ENCODE measurements around the gene FOS. TPM values are rescaled to one million over a fixed set of nuclear protein-coding genes. Genes with fewer than 3 reads are reported as not detected.
A peak's percentile ranks its signal among the peaks of the same experiment; 100 is the strongest.

The FOS gene
- total and polyA plus RNA-seq, 2 of the 4 experiments (the other 2 are of a cell fraction) = 53.6 to 171 TPM

- Histone ChIP-seq H3K79me1 (ENCODE audit: low read depth in 1 of 2, low read length in 2 of 2) (peaks cover 0 to 4% of the 10 kb centered on the region in 2 experiments; a peak in 1 of 4 replicates), H3K14ac (replicated peaks; ENCODE audit: low read depth, low read length) (no peak overlapping the region), H3K18ac (ENCODE audit: low read depth, low read length) (no peak overlapping the region), H2BK120ac (ENCODE audit: low read depth, low read length) (no peak overlapping the region), H2AK5ac (ENCODE audit: low read depth, low read length) (no peak overlapping the region), H3K56ac (ENCODE audit: extremely low read depth, insufficient read depth, low read length) (no peak overlapping the region), H3K4me3 (ENCODE audit: insufficient read depth, low read depth, low read length) (no peak overlapping the region), H3K23ac (ENCODE audit: low read depth, low read length) (no peak overlapping the region), H3K27ac (ENCODE audit: insufficient read depth, low read length) (no peak overlapping the region), H2AK9ac (replicated peaks; ENCODE audit: low read depth, low read length, poor library complexity) (no peak overlapping the region), H4K91ac (ENCODE audit: insufficient read depth, low read depth, low read length) (no peak overlapping the region), H3K9me1 (ENCODE audit: insufficient read depth, low read length) (0 out of 2 replicates have a peak, but pooled peaks cover 8% of the 10 kb centered on the region), H2BK5ac (ENCODE audit: low read depth, low read length, poor library complexity, severe bottlenecking) (no peak overlapping the region), H3K36me3 (ENCODE audit: control insufficient read depth, insufficient read depth, low read length) (no peaks in the 10 kb centered on the region), H2BK20ac (ENCODE audit: low read depth, low read length) (no peak overlapping the region), H3K9me3 (ENCODE audit: control insufficient read depth, insufficient read depth, low read length) (no peaks in the 10 kb centered on the region), H3K4ac (ENCODE audit: low read depth, low read length) (no peak overlapping the region), H4K8ac (ENCODE audit: low read depth in 2 of 2, low read length in 2 of 2) (no peak overlapping the region), H3K27me3 (ENCODE audit: control insufficient read depth, insufficient read depth, low read length) (no peaks in the 10 kb centered on the region), H4K5ac (ENCODE audit: low read depth, low read length) (no peak overlapping the region), H3K9ac (ENCODE audit: low read depth, low read length) (no peak overlapping the region), H3K4me1 (ENCODE audit: control insufficient read depth, insufficient read depth, low read length) (peaks cover 4% of the 10 kb centered on the region; the same call in 1 of the 2 replicates), H4K20me1 (ENCODE audit: insufficient read depth, low read length) (0 out of 2 replicates have a peak, but pooled peaks cover 6% of the 10 kb centered on the region), H3K4me2 (ENCODE audit: low read depth, low read length) (no peak overlapping the region), H2BK15ac (ENCODE audit: low read depth, low read length) (no peak overlapping the region), H2AFZ (replicated peaks; ENCODE audit: low read length, poor library complexity) (peak overlapping the region; percentile 57)
- CTCF ChIA-PET = no interaction called here
- in situ Hi-C loops (cut with MboI; ENCODE audit: low sequenced_read_pairs) (loop anchor here (25.0 kb wide), 1 partner anchor 1738 kb away; the partner anchor contains the start of gene IRF2BPL), dilution Hi-C loops (cut with HindIII; ENCODE audit: low sequenced_read_pairs, unreplicated experiment) (no loop called here), intact Hi-C loops (cut with micrococcal nuclease) (loop anchor here (10.0 kb wide), 1 partner anchor 354 kb away; no protein-coding TSS in a partner anchor)
- POLR2A ChIA-PET (ENCODE audit: unreplicated experiment) = no interaction called here
- BruUV-seq (replicated peaks) = no TSS peak
- TF ChIP-seq CEBPB (IDR thresholded peaks at IDR 0.05; ENCODE audit: low read depth, low read length) = peak; percentile 97
- TF ChIP-seq RFX5 (IDR thresholded peaks at IDR 0.05; ENCODE audit: low read depth, low read length) = no peak
- DNase-seq (no peak), ATAC-seq (ENCODE audit: low read depth) (no peak)
- WGBS, 2 experiments (ENCODE audit: extremely low coverage in 2 of 2, insufficient read length in 1 of 2) = 50% methylated on average over 6 of the region's 8 CpGs; no CpG with 5 or more reads in 1 of the 2 experiments
These were observed 20.4 kb downstream of the FOS start for GRCh38 chr14:75299059-75299458.

Measured in IMR-90 (cell line).